ENCODE data around the gene GPATCH8. TPM values are rescaled to one million over a fixed set of nuclear protein-coding genes. Genes with fewer than 3 reads are reported as not detected.
"Not testable (repeated sequence)": the region's sequence is repeated elsewhere in the genome, so short reads cannot be mapped to it uniquely, and the experiment has no call there.

Gene GPATCH8
- total RNA-seq, 1 donor from 2014 or later = 64.5 TPM

DNA sequence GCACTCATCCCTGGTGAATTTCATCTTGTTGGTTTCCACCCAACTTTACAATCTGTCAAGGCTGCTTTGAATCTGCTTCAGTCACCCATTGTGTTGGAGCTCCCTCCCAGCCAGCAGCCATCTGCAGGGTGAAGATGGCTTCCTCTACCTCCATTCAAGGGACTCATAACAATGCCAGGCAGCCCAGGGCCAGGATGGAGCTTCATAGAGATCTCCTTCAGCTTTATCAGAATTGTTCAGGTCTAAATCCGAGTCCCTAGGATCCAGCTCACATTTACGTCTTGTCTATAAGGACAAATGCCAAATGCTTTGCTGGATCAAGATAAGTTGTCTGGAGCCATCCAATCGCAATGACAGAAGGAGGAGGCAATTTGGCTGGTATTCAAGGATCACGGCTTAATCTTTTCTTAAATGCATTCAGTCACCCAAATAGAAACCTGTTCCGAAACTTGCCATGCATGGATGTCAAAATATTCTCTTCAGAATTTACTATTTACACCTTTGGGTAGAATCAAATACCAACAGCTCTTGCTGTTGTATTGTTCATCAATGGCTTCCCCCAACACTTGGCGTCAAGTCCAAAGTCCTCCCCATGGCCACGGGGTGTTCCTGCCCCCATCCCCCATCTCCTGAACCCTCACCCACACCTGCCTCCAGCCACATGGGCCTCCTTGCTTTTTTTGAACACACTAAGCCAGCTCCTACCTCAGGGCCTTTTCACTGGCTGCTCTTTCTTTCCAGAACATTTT lies 135.8 kb downstream of the GPATCH8 start:
- Mint-ChIP-seq H3K9me3 (no peaks in the 10 kb centered on the region), H3K27ac (no peak overlapping the region), H3K27me3 (peaks cover 30% of the 10 kb centered on the region), H3K36me3 (ENCODE audit: low read depth) (no peaks in the 10 kb centered on the region), H3K4me3 (no peak overlapping the region), H3K4me1 (peaks cover 7% of the 10 kb centered on the region)
- TF ChIP-seq, protein P1, sequence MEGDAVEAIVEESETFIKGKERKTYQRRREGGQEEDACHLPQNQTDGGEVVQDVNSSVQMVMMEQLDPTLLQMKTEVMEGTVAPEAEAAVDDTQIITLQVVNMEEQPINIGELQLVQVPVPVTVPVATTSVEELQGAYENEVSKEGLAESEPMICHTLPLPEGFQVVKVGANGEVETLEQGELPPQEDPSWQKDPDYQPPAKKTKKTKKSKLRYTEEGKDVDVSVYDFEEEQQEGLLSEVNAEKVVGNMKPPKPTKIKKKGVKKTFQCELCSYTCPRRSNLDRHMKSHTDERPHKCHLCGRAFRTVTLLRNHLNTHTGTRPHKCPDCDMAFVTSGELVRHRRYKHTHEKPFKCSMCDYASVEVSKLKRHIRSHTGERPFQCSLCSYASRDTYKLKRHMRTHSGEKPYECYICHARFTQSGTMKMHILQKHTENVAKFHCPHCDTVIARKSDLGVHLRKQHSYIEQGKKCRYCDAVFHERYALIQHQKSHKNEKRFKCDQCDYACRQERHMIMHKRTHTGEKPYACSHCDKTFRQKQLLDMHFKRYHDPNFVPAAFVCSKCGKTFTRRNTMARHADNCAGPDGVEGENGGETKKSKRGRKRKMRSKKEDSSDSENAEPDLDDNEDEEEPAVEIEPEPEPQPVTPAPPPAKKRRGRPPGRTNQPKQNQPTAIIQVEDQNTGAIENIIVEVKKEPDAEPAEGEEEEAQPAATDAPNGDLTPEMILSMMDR (IDR thresholded peaks at IDR 0.05) = no peak
- ATAC-seq (ENCODE audit: low read depth) (no peak), DNase-seq (no peak)
- intact Hi-C loops (cut with micrococcal nuclease) = no loop called here
- CTCF ChIA-PET = interaction anchor here (0.6 to 1.0 kb wide), 2 partner anchors 13 to 32 kb away, joined by 3 read pairs; no protein-coding TSS in a partner anchor
- POLR2A ChIA-PET = interaction anchor here (0.7 kb wide), 1 partner anchor 317 kb away, joined by 3 read pairs; no protein-coding TSS in a partner anchor

DNA sequence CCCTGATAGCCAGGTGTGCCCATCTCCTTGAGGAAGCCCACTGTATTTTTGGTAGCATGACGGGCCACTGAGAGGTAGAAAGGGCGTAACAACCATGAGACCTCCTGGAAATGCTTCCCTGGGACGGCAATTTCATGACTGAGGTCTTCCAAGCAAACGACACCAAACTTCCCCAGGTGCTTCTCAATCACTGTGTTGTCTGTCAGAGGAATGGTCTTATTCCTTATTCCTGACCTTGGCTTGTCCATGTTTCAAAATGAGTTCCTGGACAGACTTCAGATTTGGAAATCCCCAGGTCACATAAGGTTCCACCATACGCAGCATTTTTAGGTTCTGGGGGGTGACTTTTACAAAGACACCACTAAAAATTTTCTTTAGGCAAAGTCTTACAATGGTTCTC lies 138.2 kb downstream of the GPATCH8 start:
- POLR2A ChIA-PET = interaction anchor here (0.6 kb wide), 1 partner anchor 157 kb away, joined by 3 read pairs; no protein-coding TSS in a partner anchor
- H3K27ac Mint-ChIP-seq; ATAC-seq (ENCODE audit: low read depth); H3K4me1 Mint-ChIP-seq; intact Hi-C loops (cut with micrococcal nuclease); H3K4me3 Mint-ChIP-seq; H3K9me3 Mint-ChIP-seq; H3K36me3 Mint-ChIP-seq (ENCODE audit: low read depth); DNase-seq: not testable (repeated sequence)
- CTCF ChIA-PET = interaction anchor here (0.9 to 1.2 kb wide), 3 partner anchors 12 to 158 kb away, joined by 3 to 5 read pairs (median 3); partner anchors contain the start of gene GRN
- H3K27me3 Mint-ChIP-seq = peaks cover 29% of the 10 kb centered on the region

DNA sequence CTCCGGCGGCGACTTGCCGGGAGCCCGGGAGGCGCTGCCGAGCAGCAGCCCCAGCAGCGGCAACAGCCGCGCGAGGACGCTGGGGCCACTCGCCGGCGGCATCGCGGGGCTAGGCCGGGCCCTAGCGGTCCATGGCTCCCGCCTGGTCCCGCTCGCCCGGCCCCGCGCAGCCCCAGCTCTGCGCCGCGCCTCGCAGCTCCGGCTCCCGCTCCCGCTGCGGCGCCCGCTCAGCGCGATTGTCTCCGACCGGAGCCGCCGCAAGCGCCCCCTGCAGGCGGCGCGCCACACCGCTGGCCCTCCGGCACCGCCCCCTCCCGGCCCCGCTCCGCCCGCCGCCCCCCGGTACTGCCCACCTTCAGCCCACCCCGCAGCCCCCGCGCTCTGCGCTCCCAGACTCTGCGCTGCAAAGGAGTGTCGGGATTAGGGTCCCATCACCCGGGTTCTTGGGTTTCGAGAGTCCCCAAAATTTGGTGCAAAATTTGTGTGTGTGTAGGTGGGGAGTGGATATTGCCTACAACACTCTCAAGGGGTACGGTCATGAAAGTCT lies 139.5 kb downstream of the GPATCH8 start, which contains the start of gene FAM171A2:
TSS of gene FAM171A2 (minus strand) at position 241 of the 547 bp plus-strand sequence. CDS start at position 102, 139 bp downstream.
- Mint-ChIP-seq H3K4me3 (peak within 1 kb of the TSS; percentile 79), H3K27me3 (peaks cover 23% of the 10 kb centered on the region), H3K36me3 (ENCODE audit: low read depth) (no peaks in the 10 kb centered on the region), H3K9me3 (no peaks in the 10 kb centered on the region), H3K27ac (no peak within 1 kb of the TSS), H3K4me1 (peaks cover 11% of the 10 kb centered on the region)
- peak; percentile 78 for DNase-seq
- ATAC-seq (ENCODE audit: low read depth) = peak; percentile 92
- CTCF ChIA-PET = interaction anchor here (0.7 to 2.6 kb wide), 9 partner anchors 9 to 424 kb away, joined by 3 to 16 read pairs (median 3); partner anchors contain the start of genes GRN and ITGA2B
- POLR2A ChIA-PET = interaction anchor here (0.6 to 1.3 kb wide), 6 partner anchors 10 to 1046 kb away, joined by 3 to 7 read pairs (median 4); partner anchors contain the start of gene SLC25A39
- intact Hi-C loops (cut with micrococcal nuclease) = no loop called here
- TF ChIP-seq, protein P1 (IDR thresholded peaks at IDR 0.05) = peak; percentile 55

DNA sequence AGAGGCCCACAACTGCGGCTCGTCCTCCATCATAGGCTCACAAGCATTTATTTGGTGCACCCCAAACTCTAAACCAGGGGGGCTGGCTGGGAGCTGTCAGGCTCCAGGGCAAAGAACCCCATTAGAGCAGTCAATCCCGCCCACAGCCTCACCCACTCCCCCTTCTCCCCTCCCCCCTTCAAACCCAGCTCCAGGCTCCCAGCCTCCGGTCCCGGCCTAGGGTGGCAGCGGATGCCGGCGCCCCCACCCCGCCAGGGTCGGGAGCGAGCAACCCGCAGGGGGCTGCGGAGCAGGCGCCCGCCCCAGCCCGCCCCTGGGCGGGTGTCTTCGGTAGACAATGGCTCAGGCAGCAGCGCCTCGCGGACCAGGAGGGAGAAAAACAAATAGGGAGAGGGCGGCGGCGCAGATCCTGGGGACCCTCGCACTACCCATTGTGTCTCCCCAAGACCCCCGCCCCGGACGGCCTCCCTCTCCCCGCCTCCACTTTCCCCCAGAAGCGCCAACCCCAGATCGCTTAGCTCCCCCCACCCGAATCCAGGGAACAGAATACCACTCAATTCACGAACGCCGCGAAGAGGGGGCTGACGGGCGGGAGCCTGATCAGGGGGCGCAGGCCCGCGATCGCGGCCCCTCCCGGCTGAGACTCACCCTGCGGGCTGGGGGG lies 140.1 kb downstream of the GPATCH8 start:
- no peak overlapping the region for H3K27ac Mint-ChIP-seq
- POLR2A ChIA-PET = interaction anchor here (0.6 to 1.3 kb wide), 7 partner anchors 10 to 1047 kb away, joined by 3 to 10 read pairs (median 6); partner anchors contain the start of gene SLC25A39

More for the DNA sequence above, 140.1 kb downstream of the GPATCH8 start:
- ATAC-seq (ENCODE audit: low read depth) (peak; percentile 37), DNase-seq (no peak)
- H3K27me3 Mint-ChIP-seq = peaks cover 23% of the 10 kb centered on the region
- no peaks in the 10 kb centered on the region for H3K36me3 Mint-ChIP-seq (ENCODE audit: low read depth)
- peaks cover 11% of the 10 kb centered on the region for H3K4me1 Mint-ChIP-seq
- intact Hi-C loops (cut with micrococcal nuclease) = no loop called here
- CTCF ChIA-PET = interaction anchor here (0.7 to 2.6 kb wide), 9 partner anchors 9 to 424 kb away, joined by 3 to 16 read pairs (median 3); partner anchors contain the start of genes GRN and ITGA2B
- TF ChIP-seq, protein P1 (IDR thresholded peaks at IDR 0.05) = no peak
- no peaks in the 10 kb centered on the region for H3K9me3 Mint-ChIP-seq
- peak overlapping the region; percentile 78 for H3K4me3 Mint-ChIP-seq

All from activated B cell treated with CpG ODN at 0.5 μM for 24 hours (primary cell).